ENCODE data around the gene MICAL3.
A peak's percentile ranks its signal among the peaks of the same experiment; 100 is the strongest.
"Not testable (repeated sequence)": the region's sequence is repeated elsewhere in the genome, so short reads cannot be mapped to it uniquely, and the experiment has no call there.

Gene MICAL3

DNA sequence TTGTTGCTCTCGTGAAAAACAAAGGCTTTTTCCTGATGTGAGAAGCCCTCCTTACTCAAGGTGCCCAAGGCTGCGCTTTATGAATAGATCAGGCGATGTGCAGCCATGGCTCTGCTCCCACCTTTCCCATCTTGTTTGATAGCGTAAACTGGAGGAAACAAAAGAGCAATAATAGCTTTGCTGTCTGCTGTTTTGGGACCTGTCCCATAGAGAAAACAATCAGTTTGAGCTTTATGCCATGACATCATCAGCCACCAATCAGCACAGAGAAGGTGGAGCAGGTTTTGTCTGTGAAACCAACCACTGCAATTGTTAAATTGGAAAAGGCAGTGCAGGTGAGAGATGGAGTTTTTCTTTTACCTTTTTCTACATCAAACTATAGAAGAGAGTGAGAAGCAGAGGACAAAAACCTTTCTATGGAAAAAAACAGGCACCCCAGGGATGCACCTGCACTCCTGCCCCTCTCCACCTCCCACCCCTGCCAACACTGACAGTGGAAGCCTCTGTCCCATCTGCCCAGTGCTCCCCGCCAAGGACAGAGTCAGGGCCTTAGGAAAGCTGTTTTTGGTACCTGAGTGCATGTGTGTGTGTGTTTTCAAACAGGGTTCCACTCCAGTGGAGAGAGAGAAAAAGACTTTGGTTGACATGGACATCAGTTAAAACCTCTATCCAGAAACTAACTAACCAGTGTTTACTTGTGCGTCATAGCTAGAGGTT, 80.7 kb downstream of the MICAL3 start:
- peak overlapping the region; percentile 76 for H3K27ac ChIP-seq (ENCODE audit: low read length)
- H3K27me3 ChIP-seq (ENCODE audit: control insufficient read depth in 1 of 2, insufficient read depth in 2 of 2, low read length in 2 of 2), result no peaks in the 10 kb centered on the region
- H3K4me3 ChIP-seq (ENCODE audit: low read length in 2 of 2), result no peak overlapping the region
- H3K4me1 ChIP-seq (ENCODE audit: control insufficient read depth, insufficient read depth, low read length), result peaks cover 74% of the 10 kb centered on the region
- no peaks in the 10 kb centered on the region for H3K9me3 ChIP-seq (ENCODE audit: control insufficient read depth in 2 of 2, low read length in 2 of 2)
- no peaks in the 10 kb centered on the region for H3K36me3 ChIP-seq (ENCODE audit: control insufficient read depth in 2 of 2, insufficient read depth in 2 of 2, low read length in 2 of 2)
- no peak overlapping the region for H3K9ac ChIP-seq (ENCODE audit: low read length in 2 of 2)

DNA sequence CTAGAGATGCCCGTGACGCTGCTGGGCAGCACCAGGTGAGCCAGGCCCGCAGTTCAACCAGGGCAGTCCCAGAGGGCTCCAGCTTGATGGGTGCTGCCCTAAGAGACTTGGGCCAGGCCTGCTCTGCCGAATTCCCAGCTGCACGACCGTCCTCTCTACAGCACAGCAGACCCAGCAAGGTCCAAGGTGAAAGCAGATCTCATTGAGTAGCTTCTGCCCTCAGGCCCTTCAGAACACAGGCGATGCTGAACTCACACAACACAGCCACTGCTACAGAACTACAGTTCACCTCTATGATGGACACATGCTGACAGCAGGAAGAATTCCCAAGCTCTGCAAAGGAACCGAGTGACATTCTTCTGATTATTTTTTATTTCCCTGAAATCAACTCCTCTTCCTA, 81.6 kb downstream of the MICAL3 start:
- no peak overlapping the region for H3K4me3 ChIP-seq (ENCODE audit: low read length in 2 of 2)
- no peaks in the 10 kb centered on the region for H3K9me3 ChIP-seq (ENCODE audit: control insufficient read depth in 2 of 2, low read length in 2 of 2)
- H3K4me1 ChIP-seq (ENCODE audit: control insufficient read depth, insufficient read depth, low read length), result peaks cover 83% of the 10 kb centered on the region
- H3K27ac ChIP-seq (ENCODE audit: low read length), result peak overlapping the region; percentile 24
- no peak overlapping the region for H3K9ac ChIP-seq (ENCODE audit: low read length in 2 of 2)
- H3K27me3 ChIP-seq (ENCODE audit: control insufficient read depth in 1 of 2, insufficient read depth in 2 of 2, low read length in 2 of 2), result no peaks in the 10 kb centered on the region
- H3K36me3 ChIP-seq (ENCODE audit: control insufficient read depth in 2 of 2, insufficient read depth in 2 of 2, low read length in 2 of 2), result no peaks in the 10 kb centered on the region

- Histone ChIP-seq H3K4me1 (ENCODE audit: control insufficient read depth, insufficient read depth, low read length) (peaks cover 79% of the 10 kb centered on the region), H3K4me3 (ENCODE audit: low read length in 2 of 2) (no peak overlapping the region), H3K36me3 (ENCODE audit: control insufficient read depth in 2 of 2, insufficient read depth in 2 of 2, low read length in 2 of 2) (peaks cover 0 to 3% of the 10 kb centered on the region in 2 donors), H3K27me3 (ENCODE audit: control insufficient read depth in 1 of 2, insufficient read depth in 2 of 2, low read length in 2 of 2) (no peaks in the 10 kb centered on the region), H3K9me3 (ENCODE audit: control insufficient read depth in 2 of 2, low read length in 2 of 2) (no peaks in the 10 kb centered on the region), H3K27ac (ENCODE audit: low read length) (peak overlapping the region; percentile 24), H3K9ac (ENCODE audit: low read length in 2 of 2) (no peak overlapping the region)
Measured at GRCh38 chr22:17941471-17942406, 82.6 kb downstream of the MICAL3 start.

GRCh38 chr22:17939579-17939978, 84.8 kb downstream of the MICAL3 start:
- no peak overlapping the region for H3K27ac ChIP-seq (ENCODE audit: low read length)
- H3K9ac ChIP-seq (ENCODE audit: low read length in 2 of 2), result no peak overlapping the region
- no peak overlapping the region for H3K4me3 ChIP-seq (ENCODE audit: low read length in 2 of 2)
- peaks cover 0 to 4% of the 10 kb centered on the region in 2 donors for H3K36me3 ChIP-seq (ENCODE audit: control insufficient read depth in 2 of 2, insufficient read depth in 2 of 2, low read length in 2 of 2)
- peaks cover 57% of the 10 kb centered on the region for H3K4me1 ChIP-seq (ENCODE audit: control insufficient read depth, insufficient read depth, low read length)
- H3K27me3 ChIP-seq (ENCODE audit: control insufficient read depth in 1 of 2, insufficient read depth in 2 of 2, low read length in 2 of 2), result no peaks in the 10 kb centered on the region
- no peaks in the 10 kb centered on the region for H3K9me3 ChIP-seq (ENCODE audit: control insufficient read depth in 2 of 2, low read length in 2 of 2)

GRCh38 chr22:17939011-17939410, 85.3 kb downstream of the MICAL3 start:
- Histone ChIP-seq H3K4me1 (ENCODE audit: control insufficient read depth, insufficient read depth, low read length) (peaks cover 51% of the 10 kb centered on the region), H3K4me3 (ENCODE audit: low read length in 2 of 2) (no peak overlapping the region), H3K27me3 (ENCODE audit: control insufficient read depth in 1 of 2, insufficient read depth in 2 of 2, low read length in 2 of 2) (no peaks in the 10 kb centered on the region), H3K9me3 (ENCODE audit: control insufficient read depth in 2 of 2, low read length in 2 of 2) (no peaks in the 10 kb centered on the region), H3K27ac (ENCODE audit: low read length) (no peak overlapping the region), H3K36me3 (ENCODE audit: control insufficient read depth in 2 of 2, insufficient read depth in 2 of 2, low read length in 2 of 2) (peaks cover 0 to 4% of the 10 kb centered on the region in 2 donors), H3K9ac (ENCODE audit: low read length in 2 of 2) (no peak overlapping the region)

- Histone ChIP-seq H3K27ac (ENCODE audit: low read length) (peak overlapping the region; percentile 18), H3K36me3 (ENCODE audit: control insufficient read depth in 2 of 2, insufficient read depth in 2 of 2, low read length in 2 of 2) (peaks cover 0 to 4% of the 10 kb centered on the region in 2 donors), H3K9ac (ENCODE audit: low read length in 2 of 2) (peak overlapping the region in 1 of 2 donors; percentile 13), H3K4me1 (ENCODE audit: control insufficient read depth, insufficient read depth, low read length) (peaks cover 46% of the 10 kb centered on the region), H3K27me3 (ENCODE audit: control insufficient read depth in 1 of 2, insufficient read depth in 2 of 2, low read length in 2 of 2) (no peaks in the 10 kb centered on the region), H3K9me3 (ENCODE audit: control insufficient read depth in 2 of 2, low read length in 2 of 2) (no peaks in the 10 kb centered on the region), H3K4me3 (ENCODE audit: low read length in 2 of 2) (no peak overlapping the region)
Measured at GRCh38 chr22:17938484-17938924, 85.9 kb downstream of the MICAL3 start.

DNA sequence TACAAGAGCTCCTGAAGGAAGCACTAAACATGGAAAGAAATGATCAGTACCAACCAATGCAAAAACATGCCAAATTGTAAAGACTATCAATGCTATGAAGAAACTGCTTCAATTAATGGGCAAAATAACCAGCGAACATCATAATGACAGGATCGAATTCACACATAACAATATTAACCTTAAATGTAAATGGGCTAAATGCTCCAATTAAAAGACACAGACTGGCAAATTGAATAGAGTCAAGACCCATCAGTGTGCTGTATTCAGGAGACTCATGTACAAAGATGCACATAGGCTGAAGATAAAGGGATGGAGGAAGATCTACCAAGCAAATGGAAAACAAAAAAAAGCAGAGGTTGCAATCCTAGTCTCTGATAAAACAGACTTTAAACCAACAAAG, 91.9 kb downstream of the MICAL3 start:
- H3K4me3 ChIP-seq (ENCODE audit: low read length in 2 of 2); H3K27me3 ChIP-seq (ENCODE audit: control insufficient read depth in 1 of 2, insufficient read depth in 2 of 2, low read length in 2 of 2); H3K36me3 ChIP-seq (ENCODE audit: control insufficient read depth in 2 of 2, insufficient read depth in 2 of 2, low read length in 2 of 2); H3K9ac ChIP-seq (ENCODE audit: low read length in 2 of 2); H3K27ac ChIP-seq (ENCODE audit: low read length); H3K9me3 ChIP-seq (ENCODE audit: control insufficient read depth in 2 of 2, low read length in 2 of 2): not testable (repeated sequence)
- peaks cover 18% of the 10 kb centered on the region for H3K4me1 ChIP-seq (ENCODE audit: control insufficient read depth, insufficient read depth, low read length)

DNA sequence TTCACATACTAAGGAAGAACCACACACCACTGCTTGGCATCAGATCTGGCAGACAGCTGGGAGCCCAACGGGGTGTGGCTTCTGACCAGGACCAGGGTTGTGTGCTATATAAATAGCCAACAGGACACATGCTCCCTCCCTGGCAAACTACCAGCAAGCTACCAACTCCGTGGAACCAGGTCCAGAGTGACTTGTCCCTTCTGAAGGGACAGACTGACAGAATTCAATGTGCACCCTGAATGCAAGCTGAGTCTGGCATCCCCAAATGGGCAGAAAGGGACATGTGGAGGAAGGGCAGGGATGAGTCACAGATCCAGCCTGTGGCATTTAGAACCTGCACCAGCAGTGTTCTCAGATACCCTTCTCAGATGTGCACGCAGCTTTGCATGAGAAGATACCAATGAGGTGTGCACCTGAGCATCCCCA, 92.9 kb downstream of the MICAL3 start:
- H3K9ac ChIP-seq (ENCODE audit: low read length in 2 of 2), result no peak overlapping the region
- H3K36me3 ChIP-seq (ENCODE audit: control insufficient read depth in 2 of 2, insufficient read depth in 2 of 2, low read length in 2 of 2), result no peaks in the 10 kb centered on the region
- no peak overlapping the region for H3K4me3 ChIP-seq (ENCODE audit: low read length in 2 of 2)
- no peak overlapping the region for H3K27ac ChIP-seq (ENCODE audit: low read length)
- peaks cover 21% of the 10 kb centered on the region for H3K4me1 ChIP-seq (ENCODE audit: control insufficient read depth, insufficient read depth, low read length)
- no peaks in the 10 kb centered on the region for H3K9me3 ChIP-seq (ENCODE audit: control insufficient read depth in 2 of 2, low read length in 2 of 2)
- no peaks in the 10 kb centered on the region for H3K27me3 ChIP-seq (ENCODE audit: control insufficient read depth in 1 of 2, insufficient read depth in 2 of 2, low read length in 2 of 2)

- no peaks in the 10 kb centered on the region for H3K27me3 ChIP-seq (ENCODE audit: control insufficient read depth in 1 of 2, insufficient read depth in 2 of 2, low read length in 2 of 2)
- H3K9ac ChIP-seq (ENCODE audit: low read length in 2 of 2), result no peak overlapping the region
- H3K4me3 ChIP-seq (ENCODE audit: low read length in 2 of 2), result no peak overlapping the region
- H3K36me3 ChIP-seq (ENCODE audit: control insufficient read depth in 2 of 2, insufficient read depth in 2 of 2, low read length in 2 of 2), result no peaks in the 10 kb centered on the region
- no peak overlapping the region for H3K27ac ChIP-seq (ENCODE audit: low read length)
- peaks cover 21% of the 10 kb centered on the region for H3K4me1 ChIP-seq (ENCODE audit: control insufficient read depth, insufficient read depth, low read length)
- no peaks in the 10 kb centered on the region for H3K9me3 ChIP-seq (ENCODE audit: control insufficient read depth in 2 of 2, low read length in 2 of 2)
Measured at GRCh38 chr22:17930455-17931313, 93.7 kb downstream of the MICAL3 start.

GRCh38 chr22:17929909-17930308, 94.5 kb downstream of the MICAL3 start:
- Histone ChIP-seq H3K9ac (ENCODE audit: low read length in 2 of 2) (no peak overlapping the region), H3K27me3 (ENCODE audit: control insufficient read depth in 1 of 2, insufficient read depth in 2 of 2, low read length in 2 of 2) (no peaks in the 10 kb centered on the region), H3K4me3 (ENCODE audit: low read length in 2 of 2) (no peak overlapping the region), H3K9me3 (ENCODE audit: control insufficient read depth in 2 of 2, low read length in 2 of 2) (no peaks in the 10 kb centered on the region), H3K4me1 (ENCODE audit: control insufficient read depth, insufficient read depth, low read length) (peaks cover 29% of the 10 kb centered on the region), H3K27ac (ENCODE audit: low read length) (no peak overlapping the region), H3K36me3 (ENCODE audit: control insufficient read depth in 2 of 2, insufficient read depth in 2 of 2, low read length in 2 of 2) (no peaks in the 10 kb centered on the region)
